Astrocyte (in vitro differentiated cells and primary cell): ENCODE measurements around the gene MSANTD3. TPM values are rescaled to one million over a fixed set of nuclear protein-coding genes. Genes with fewer than 3 reads are reported as not detected.

Experiments
- DNase-seq: peaks from one replicate; pipeline ENCODE4 v3.0.0-alpha.2; 2010; ENCODE audit warnings: low read depth
- FAIRE-seq: peaks from 2 replicates; lab custom pipeline; 2011; peaks lifted over from hg19 to GRCh38; lab: Jason Lieb, UNC
- H2AFZ ChIP-seq: 2 replicates; pipeline ENCODE4 v1.6.0; 2012; ENCODE audit warnings: low read depth, low read length, inconsistent platforms
- H3K27ac ChIP-seq: 2 replicates; pipeline ENCODE4 v1.5.1; 2011; ENCODE audit warnings: low read depth, low read length, inconsistent platforms
- H3K27me3 ChIP-seq: 2 replicates; pipeline ENCODE4 v1.6.0; 2011; ENCODE audit warnings: low read length, inconsistent platforms; ENCODE audit not compliant: insufficient read depth
- H3K36me3 ChIP-seq: 2 replicates; pipeline ENCODE4 v1.5.1; 2011; ENCODE audit warnings: low read length, inconsistent platforms; ENCODE audit not compliant: insufficient read depth
- H3K4me1 ChIP-seq: 2 replicates; pipeline ENCODE4 v1.5.1; 2011; ENCODE audit warnings: low read length, inconsistent platforms; ENCODE audit not compliant: insufficient read depth
- H3K4me2 ChIP-seq: 2 replicates; pipeline ENCODE4 v1.6.0; 2012; ENCODE audit warnings: low read length, inconsistent platforms
- H3K4me3 ChIP-seq: 2 replicates; pipeline ENCODE4 v1.5.1; 2011; ENCODE audit warnings: low read depth, mild to moderate bottlenecking, low read length, inconsistent platforms; ENCODE audit not compliant: insufficient read depth
- H3K79me2 ChIP-seq: 2 replicates; pipeline ENCODE4 v1.6.0; 2012; ENCODE audit warnings: mild to moderate bottlenecking, low read length, inconsistent platforms; ENCODE audit not compliant: insufficient read depth
- H3K9ac ChIP-seq: 2 replicates; pipeline ENCODE4 v1.6.0; 2012; ENCODE audit warnings: mild to moderate bottlenecking, low read length, inconsistent platforms
- H3K9me3 ChIP-seq: 2 replicates; pipeline ENCODE4 v1.5.1; 2012; ENCODE audit warnings: low read depth, mild to moderate bottlenecking, low read length, inconsistent platforms; ENCODE audit not compliant: insufficient read depth
- H4K20me1 ChIP-seq: 2 replicates; pipeline ENCODE4 v1.6.0; 2012; ENCODE audit warnings: low read length, inconsistent platforms; ENCODE audit not compliant: insufficient read depth
- H3K27ac Mint-ChIP-seq: one replicate; pipeline ENCODE4 v1.8.0; 2021; ENCODE audit warnings: mild to moderate bottlenecking, mixed read lengths; ENCODE audit not compliant: unreplicated experiment
- H3K27me3 Mint-ChIP-seq: one replicate; pipeline ENCODE4 v1.8.0; 2021; ENCODE audit warnings: low read depth, mixed read lengths; ENCODE audit not compliant: unreplicated experiment
- H3K36me3 Mint-ChIP-seq: one replicate; pipeline ENCODE4 v1.8.0; 2021; ENCODE audit warnings: low read depth, mixed read lengths; ENCODE audit not compliant: unreplicated experiment
- H3K4me1 Mint-ChIP-seq: one replicate; pipeline ENCODE4 v1.8.0; 2021; ENCODE audit warnings: low read depth, mixed read lengths; ENCODE audit not compliant: unreplicated experiment
- H3K4me3 Mint-ChIP-seq: one replicate; pipeline ENCODE4 v1.8.0; 2021; ENCODE audit warnings: mild to moderate bottlenecking, moderate library complexity, mixed read lengths; ENCODE audit not compliant: unreplicated experiment
- H3K9me3 Mint-ChIP-seq: one replicate; pipeline ENCODE4 v1.8.0; 2021; ENCODE audit warnings: mild to moderate bottlenecking, mixed read lengths; ENCODE audit not compliant: unreplicated experiment
- EZH2 ChIP-seq: IDR thresholded peaks from 2 replicates; pipeline ENCODE4 v1.6.1; 2012; ENCODE audit warnings: mild to moderate bottlenecking, low read length, inconsistent platforms; ENCODE audit not compliant: insufficient read depth
- total RNA-seq: library from RNA; stranded (reverse); gene quantifications from 2 replicates; pipeline ENCODE4 v1.2.1, GENCODE V29; 2021
- TF ChIP-seq, protein P1 (sequence below): IDR thresholded peaks from 2 replicates; pipeline ENCODE4 v1.5.1; 2011; ENCODE audit warnings: low read depth, mild to moderate bottlenecking, inconsistent platforms, low read length, moderate library complexity; ENCODE audit not compliant: insufficient read depth

MSANTD3 gene
- total RNA-seq, 1 donor from 2014 or later = 76.0 TPM

DNA sequence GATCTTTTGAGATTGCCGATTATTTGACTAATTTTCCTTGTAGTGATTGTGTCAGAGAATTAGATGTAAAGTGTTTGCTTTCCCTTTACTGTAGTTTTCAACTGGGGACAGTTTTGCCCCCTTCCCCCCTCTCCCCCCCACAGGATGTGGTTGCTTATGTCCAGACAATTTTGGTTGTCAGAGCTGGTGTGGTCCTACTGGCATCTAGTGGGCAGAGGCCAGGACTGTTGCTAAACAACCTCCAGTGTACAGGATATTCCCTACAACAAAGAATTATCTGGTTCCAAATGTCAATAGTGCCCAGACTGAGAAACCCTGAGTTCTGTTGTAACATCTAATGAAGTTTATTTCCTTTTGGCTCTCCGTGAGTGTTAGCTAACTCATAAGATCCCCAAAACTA lies 66.0 kb downstream of the MSANTD3 start:
- Histone ChIP-seq H3K27ac (no peak overlapping the region), H3K4me1 (no peaks in the 10 kb centered on the region), H3K27me3 (no peaks in the 10 kb centered on the region), H3K9ac (no peak overlapping the region), H3K79me2 (peaks cover 2% of the 10 kb centered on the region), H3K36me3 (no peaks in the 10 kb centered on the region), H3K4me3 (no peak overlapping the region), H2AFZ (no peak overlapping the region), H4K20me1 (peaks cover 6% of the 10 kb centered on the region), H3K9me3 (no peaks in the 10 kb centered on the region), H3K4me2 (no peak overlapping the region)
- Mint-ChIP-seq H3K27ac (peak overlapping the region; percentile 27), H3K27me3 (no peaks in the 10 kb centered on the region), H3K36me3 (no peaks in the 10 kb centered on the region), H3K4me1 (peaks cover 25% of the 10 kb centered on the region), H3K9me3 (no peaks in the 10 kb centered on the region), H3K4me3 (no peak overlapping the region)
- peak; percentile 30 for DNase-seq
- peak; percentile 20 for FAIRE-seq
- TF ChIP-seq, protein P1, sequence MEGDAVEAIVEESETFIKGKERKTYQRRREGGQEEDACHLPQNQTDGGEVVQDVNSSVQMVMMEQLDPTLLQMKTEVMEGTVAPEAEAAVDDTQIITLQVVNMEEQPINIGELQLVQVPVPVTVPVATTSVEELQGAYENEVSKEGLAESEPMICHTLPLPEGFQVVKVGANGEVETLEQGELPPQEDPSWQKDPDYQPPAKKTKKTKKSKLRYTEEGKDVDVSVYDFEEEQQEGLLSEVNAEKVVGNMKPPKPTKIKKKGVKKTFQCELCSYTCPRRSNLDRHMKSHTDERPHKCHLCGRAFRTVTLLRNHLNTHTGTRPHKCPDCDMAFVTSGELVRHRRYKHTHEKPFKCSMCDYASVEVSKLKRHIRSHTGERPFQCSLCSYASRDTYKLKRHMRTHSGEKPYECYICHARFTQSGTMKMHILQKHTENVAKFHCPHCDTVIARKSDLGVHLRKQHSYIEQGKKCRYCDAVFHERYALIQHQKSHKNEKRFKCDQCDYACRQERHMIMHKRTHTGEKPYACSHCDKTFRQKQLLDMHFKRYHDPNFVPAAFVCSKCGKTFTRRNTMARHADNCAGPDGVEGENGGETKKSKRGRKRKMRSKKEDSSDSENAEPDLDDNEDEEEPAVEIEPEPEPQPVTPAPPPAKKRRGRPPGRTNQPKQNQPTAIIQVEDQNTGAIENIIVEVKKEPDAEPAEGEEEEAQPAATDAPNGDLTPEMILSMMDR = peak; percentile 13
- TF ChIP-seq EZH2 = no peak

DNA sequence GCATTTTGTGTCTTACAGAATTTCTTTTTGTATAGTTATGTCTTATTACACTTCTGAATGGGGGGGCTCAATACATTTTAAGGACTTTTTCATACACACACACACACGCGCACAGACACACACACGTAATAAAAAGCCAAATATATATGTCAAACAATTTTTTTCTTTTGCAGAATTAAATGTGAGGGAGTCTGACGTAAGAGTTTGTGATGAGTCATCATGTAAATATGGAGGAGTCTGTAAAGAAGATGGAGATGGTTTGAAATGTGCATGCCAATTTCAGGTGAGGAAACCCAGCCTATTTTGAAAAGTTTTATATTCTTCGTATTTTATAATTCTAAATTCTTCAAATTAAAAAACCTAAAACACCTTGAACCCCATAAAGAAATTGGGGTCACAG lies 71.6 kb downstream of the MSANTD3 start:
- peak; percentile 15 for DNase-seq
- peaks cover 4% of the 10 kb centered on the region for H4K20me1 ChIP-seq
- no peak for TF ChIP-seq EZH2
- TF ChIP-seq, protein P1 = no peak
- Mint-ChIP-seq H3K9me3 (no peaks in the 10 kb centered on the region), H3K36me3 (peaks cover 1% of the 10 kb centered on the region), H3K4me3 (no peak overlapping the region), H3K27me3 (no peaks in the 10 kb centered on the region), H3K27ac (no peak overlapping the region), H3K4me1 (peaks cover 14% of the 10 kb centered on the region)
- FAIRE-seq = no peak
- H3K36me3 ChIP-seq = no peaks in the 10 kb centered on the region
- H3K79me2 ChIP-seq = peaks cover 2% of the 10 kb centered on the region
- H2AFZ ChIP-seq = no peak overlapping the region
- no peak overlapping the region for H3K4me3 ChIP-seq
- H3K9me3 ChIP-seq = no peaks in the 10 kb centered on the region
- H3K4me2 ChIP-seq = no peak overlapping the region
- no peak overlapping the region for H3K9ac ChIP-seq
- H3K4me1 ChIP-seq = no peaks in the 10 kb centered on the region
- no peaks in the 10 kb centered on the region for H3K27me3 ChIP-seq
- H3K27ac ChIP-seq = no peak overlapping the region

DNA sequence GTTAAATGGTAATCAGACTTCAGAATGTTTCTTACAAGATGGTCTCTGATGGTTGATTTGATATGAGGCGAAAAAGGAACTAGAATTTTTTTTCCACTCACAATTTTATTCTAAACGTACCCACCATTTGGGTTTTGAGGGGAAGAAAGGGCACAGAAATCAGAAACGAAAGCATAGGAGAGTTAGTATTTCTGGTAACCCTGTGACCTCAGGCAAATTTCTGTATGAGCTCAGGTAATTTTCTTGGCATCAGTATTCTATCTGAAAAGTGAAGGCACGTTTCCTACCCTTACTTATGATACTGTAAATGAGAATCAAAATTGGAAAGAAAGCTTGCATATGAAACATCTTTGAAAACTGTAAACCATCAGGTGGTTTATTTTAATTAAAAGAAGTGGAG lies 72.5 kb downstream of the MSANTD3 start:
- FAIRE-seq = no peak

More for the DNA sequence above, 72.5 kb downstream of the MSANTD3 start:
- Mint-ChIP-seq H3K27me3 (no peaks in the 10 kb centered on the region), H3K27ac (no peak overlapping the region), H3K4me1 (peaks cover 13% of the 10 kb centered on the region), H3K9me3 (no peaks in the 10 kb centered on the region), H3K4me3 (no peak overlapping the region), H3K36me3 (peaks cover 4% of the 10 kb centered on the region)
- Histone ChIP-seq H3K36me3 (no peaks in the 10 kb centered on the region), H4K20me1 (peaks cover 4% of the 10 kb centered on the region), H3K79me2 (peaks cover 2% of the 10 kb centered on the region), H3K9me3 (no peaks in the 10 kb centered on the region), H3K4me2 (no peak overlapping the region), H3K27ac (no peak overlapping the region), H3K4me1 (no peaks in the 10 kb centered on the region), H3K27me3 (no peaks in the 10 kb centered on the region), H2AFZ (no peak overlapping the region), H3K4me3 (no peak overlapping the region), H3K9ac (no peak overlapping the region)
- no peak for TF ChIP-seq EZH2
- TF ChIP-seq, protein P1 = no peak
- no peak for DNase-seq
